ENCODE data around the gene CHCHD3. TPM values are rescaled to one million over a fixed set of nuclear protein-coding genes. Genes with fewer than 3 reads are reported as not detected.
A peak's percentile ranks its signal among the peaks of the same experiment; 100 is the strongest.

CHCHD3 gene
- total and polyA plus RNA-seq, 9 of the 15 experiments (the other 6 are each of a cell fraction or from before 2014, with no cell fraction given) = 66.2 to 279 (median 204) TPM

DNA sequence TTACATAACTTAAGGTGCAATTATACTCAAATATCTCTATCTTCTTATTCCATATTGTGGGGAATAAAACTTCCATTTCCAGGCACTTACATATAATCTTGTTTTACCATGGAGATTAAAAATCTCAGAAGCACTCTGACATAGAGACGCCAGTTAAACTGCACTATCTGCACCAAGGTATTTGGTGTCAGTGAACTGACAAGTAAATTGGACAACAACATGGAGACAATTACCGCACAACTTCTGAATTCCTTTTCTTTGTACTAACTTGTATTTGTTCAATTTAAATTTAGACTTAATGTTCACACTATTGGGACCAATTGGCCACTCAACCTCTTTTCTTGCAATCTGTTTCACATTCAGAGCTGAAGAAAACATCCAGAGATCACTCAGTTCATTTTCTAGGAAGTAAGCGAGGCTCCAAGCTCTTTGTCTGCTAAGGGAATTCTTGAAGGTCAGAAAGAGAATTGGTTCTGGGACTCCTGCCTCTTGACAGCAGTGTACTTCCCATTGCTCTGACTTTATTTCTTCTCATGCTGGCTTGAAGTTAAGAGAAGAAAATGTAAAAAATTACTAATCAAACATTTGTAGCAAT is 184.7 kb downstream of the CHCHD3 start:
- no peak for TF ChIP-seq ZC3H8 (IDR thresholded peaks at IDR 0.05)
- TF ChIP-seq, protein P1, sequence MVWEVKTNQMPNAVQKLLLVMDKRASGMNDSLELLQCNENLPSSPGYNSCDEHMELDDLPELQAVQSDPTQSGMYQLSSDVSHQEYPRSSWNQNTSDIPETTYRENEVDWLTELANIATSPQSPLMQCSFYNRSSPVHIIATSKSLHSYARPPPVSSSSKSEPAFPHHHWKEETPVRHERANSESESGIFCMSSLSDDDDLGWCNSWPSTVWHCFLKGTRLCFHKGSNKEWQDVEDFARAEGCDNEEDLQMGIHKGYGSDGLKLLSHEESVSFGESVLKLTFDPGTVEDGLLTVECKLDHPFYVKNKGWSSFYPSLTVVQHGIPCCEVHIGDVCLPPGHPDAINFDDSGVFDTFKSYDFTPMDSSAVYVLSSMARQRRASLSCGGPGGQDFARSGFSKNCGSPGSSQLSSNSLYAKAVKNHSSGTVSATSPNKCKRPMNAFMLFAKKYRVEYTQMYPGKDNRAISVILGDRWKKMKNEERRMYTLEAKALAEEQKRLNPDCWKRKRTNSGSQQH (CRISPR knock-in tag; IDR thresholded peaks at IDR 0.05) = no peak
- TF ChIP-seq ZNF408 (CRISPR knock-in tag; IDR thresholded peaks at IDR 0.05; ENCODE audit: low read depth) = no peak
- TF ChIP-seq C11orf30 (IDR thresholded peaks at IDR 0.05; ENCODE audit: low read depth) = no peak
- WGBS (ENCODE audit: insufficient coverage, low coverage, missing lambda C conversion rate) = 91% methylated on average over 3 of the region's 3 CpGs
- no peaks in the 10 kb centered on the region for H3K9me1 ChIP-seq (ENCODE audit: control insufficient read depth, insufficient read depth, low read length)
- H3K4me2 ChIP-seq (ENCODE audit: insufficient read depth, low read length) = no peak overlapping the region
- H3K4me3 ChIP-seq = no peak overlapping the region
- peaks cover 4% of the 10 kb centered on the region; the same call in 1 of the 3 replicates for H3K79me2 ChIP-seq (ENCODE audit: control insufficient read depth, insufficient read depth, low read length)
- FAIRE-seq (no peak), DNase-seq (ENCODE audit: extremely low read depth in 1 of 4, low spot score in 3 of 4) (no peak), ATAC-seq (no peak)
- H4K20me1 ChIP-seq (replicated peaks; ENCODE audit: control insufficient read depth, insufficient read depth, low read length) = no peaks in the 10 kb centered on the region
- in situ Hi-C loops (cut with MboI) = no loop called here
- intact Hi-C loops (cut with micrococcal nuclease) = no loop called here
- peaks cover 19% of the 10 kb centered on the region for H3K36me3 ChIP-seq (ENCODE audit: control insufficient read depth, insufficient read depth, low read length)
- CTCF ChIA-PET (ENCODE audit: low intra/inter-chr PET ratio) = no interaction called here
- BruUV-seq (replicated peaks) = no TSS peak
- H3K4me1 ChIP-seq (replicated peaks in 1 of 2; ENCODE audit: control insufficient read depth in 2 of 2, insufficient read depth in 2 of 2, low read length in 2 of 2) = peaks cover 0 to 2% of the 10 kb centered on the region in 2 experiments; a peak in 1 of 5 replicates
- no peak overlapping the region for H3K27ac ChIP-seq (ENCODE audit: extremely low read depth, low read depth, low read length)
- H3K9ac ChIP-seq (ENCODE audit: insufficient read depth in 1 of 2, low read depth in 2 of 2, low read length in 2 of 2) = no peak overlapping the region
- H3K27me3 ChIP-seq (ENCODE audit: control insufficient read depth in 2 of 2, insufficient read depth in 2 of 2, low read length in 2 of 2) = no peaks in the 10 kb centered on the region
- POLR2A ChIA-PET = no interaction called here
- peaks cover 12% of the 10 kb centered on the region for H3K9me3 ChIP-seq (replicated peaks; ENCODE audit: control insufficient read depth, insufficient read depth, low read depth, low read length)
- H2AFZ ChIP-seq (ENCODE audit: low read depth, low read length) = no peak overlapping the region

DNA sequence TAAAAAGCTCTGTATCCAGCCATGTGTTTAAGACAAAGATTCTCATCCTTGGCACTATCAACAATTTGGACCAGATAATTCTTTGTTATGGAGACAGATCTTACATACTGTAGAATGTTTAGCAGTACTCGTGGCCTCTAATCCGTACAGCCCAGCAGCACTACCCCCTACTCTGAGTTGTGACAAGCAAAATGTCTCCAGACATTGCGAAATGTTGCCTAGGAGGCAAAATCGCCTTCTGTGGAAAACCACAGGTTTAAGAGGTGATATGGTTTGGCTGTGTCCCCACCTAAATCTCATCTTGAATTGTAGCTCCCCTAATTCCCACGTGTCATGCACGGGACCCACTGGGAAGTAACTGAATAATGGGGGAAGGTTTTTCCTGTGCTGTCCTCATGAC is 186.7 kb downstream of the CHCHD3 start:
- Histone ChIP-seq H3K9me1 (ENCODE audit: control insufficient read depth, insufficient read depth, low read length) (no peaks in the 10 kb centered on the region), H3K4me1 (replicated peaks in 1 of 2; ENCODE audit: control insufficient read depth in 2 of 2, insufficient read depth in 2 of 2, low read length in 2 of 2) (peaks cover 0 to 2% of the 10 kb centered on the region in 2 experiments; a peak in 1 of 5 replicates), H3K4me2 (ENCODE audit: insufficient read depth, low read length) (no peak overlapping the region), H3K4me3 (no peak overlapping the region), H3K36me3 (ENCODE audit: control insufficient read depth, insufficient read depth, low read length) (peaks cover 16% of the 10 kb centered on the region; the same call in 2 of the 3 replicates), H3K27ac (ENCODE audit: extremely low read depth, low read depth, low read length) (no peak overlapping the region), H4K20me1 (replicated peaks; ENCODE audit: control insufficient read depth, insufficient read depth, low read length) (no peaks in the 10 kb centered on the region), H2AFZ (ENCODE audit: low read depth, low read length) (no peak overlapping the region), H3K27me3 (ENCODE audit: control insufficient read depth in 2 of 2, insufficient read depth in 2 of 2, low read length in 2 of 2) (no peaks in the 10 kb centered on the region), H3K79me2 (ENCODE audit: control insufficient read depth, insufficient read depth, low read length) (no peaks in the 10 kb centered on the region), H3K9ac (ENCODE audit: insufficient read depth in 1 of 2, low read depth in 2 of 2, low read length in 2 of 2) (no peak overlapping the region), H3K9me3 (replicated peaks; ENCODE audit: control insufficient read depth, insufficient read depth, low read depth, low read length) (peaks cover 12% of the 10 kb centered on the region)
- ATAC-seq = no peak
- ChIA-PET CTCF (ENCODE audit: low intra/inter-chr PET ratio) (no interaction called here), POLR2A (interaction anchor here (1.3 kb wide), 1 partner anchor 14 kb away, joined by 4 read pairs; no protein-coding TSS in a partner anchor)
- DNase-seq (ENCODE audit: extremely low read depth in 1 of 4, low spot score in 3 of 4) = no peak
- intact Hi-C loops (cut with micrococcal nuclease) (no loop called here), in situ Hi-C loops (cut with MboI) (no loop called here)
- WGBS (ENCODE audit: insufficient coverage, low coverage, missing lambda C conversion rate) = 92% methylated on average over 6 of the region's 6 CpGs
- TF ChIP-seq CEBPG (CRISPR knock-in tag; IDR thresholded peaks at IDR 0.05) = peak; percentile 67
- peak in 1 of 2 experiments; percentile 68; a peak in 2 of 4 replicates for TF ChIP-seq CEBPG (tag; conservative IDR thresholded peaks at IDR 0.05 in 1 of 2, IDR thresholded peaks at IDR 0.05 in 1 of 2)
- TF ChIP-seq MTA2 (IDR thresholded peaks at IDR 0.05; ENCODE audit: low read depth) = no peak
- TF ChIP-seq CEBPB (tag; IDR thresholded peaks at IDR 0.05) = peak; percentile 80
- no peak for FAIRE-seq
- BruUV-seq (replicated peaks) = no TSS peak

Data from K562 (cell line).